ENCODE measurements around the gene METRN. TPM values are rescaled to one million over a fixed set of nuclear protein-coding genes. Genes with fewer than 3 reads are reported as not detected.

The METRN gene
- polyA plus RNA-seq, 1 of the 3 experiments (the other 2 are of a cell fraction): 59.7 TPM

DNA sequence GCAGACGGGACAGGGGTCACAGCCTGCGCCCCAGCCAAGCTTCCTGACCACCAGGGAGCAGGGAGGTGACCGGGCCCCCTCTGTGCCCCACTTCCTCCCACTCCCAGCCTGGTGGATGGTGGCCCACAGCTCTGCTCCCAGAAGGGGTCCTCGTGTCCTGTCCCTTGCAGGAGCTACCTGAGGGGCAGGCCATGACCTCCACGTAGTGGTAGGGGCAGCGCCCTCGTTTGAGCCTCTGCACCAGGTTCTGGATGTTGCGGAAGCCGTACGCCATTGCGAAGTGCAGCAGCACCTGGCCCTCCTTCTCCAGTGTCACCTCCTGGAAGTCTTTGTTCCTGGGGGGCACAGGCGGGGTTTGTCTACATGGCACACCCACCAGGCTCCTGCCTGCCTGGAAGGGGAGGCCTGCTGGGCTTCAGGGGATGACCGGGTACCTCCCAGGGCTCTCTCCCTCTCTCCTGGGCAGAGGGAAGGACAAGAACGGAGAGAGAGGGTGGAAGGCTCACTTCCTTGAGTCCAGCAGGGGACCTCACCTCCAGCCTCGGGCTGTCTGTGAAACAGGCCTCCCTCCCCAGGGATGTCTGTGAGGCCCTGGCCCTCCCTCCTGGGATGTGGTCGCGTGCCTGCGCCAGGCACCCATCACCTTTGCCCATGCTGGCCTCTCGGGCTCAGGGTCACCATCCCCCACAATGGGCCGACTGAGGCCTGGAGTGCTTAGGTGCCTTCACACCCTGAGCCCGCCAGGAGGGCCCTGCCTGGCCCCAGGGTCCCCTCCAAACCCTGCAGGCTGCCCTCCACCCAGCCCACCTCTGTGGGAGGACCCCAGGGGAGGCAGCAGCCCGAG, 16.0 kb downstream of the METRN start:
- POLR2A ChIA-PET: interaction anchor here (0.6 to 3.0 kb wide), 5 partner anchors 9 to 76 kb away, joined by 3 to 16 read pairs (median 3); no protein-coding TSS in a partner anchor
- Histone ChIP-seq H3K9me2 (no peaks in the 10 kb centered on the region), H3K36me3 (replicated peaks in 1 of 2; ENCODE audit: control insufficient read depth in 1 of 2, insufficient read depth in 2 of 2, low read length in 1 of 2) (peaks cover 0 to 23% of the 10 kb centered on the region in 2 experiments), H3K79me2 (ENCODE audit: insufficient read depth) (no peaks in the 10 kb centered on the region), H3K27me3 (ENCODE audit: insufficient read depth) (no peaks in the 10 kb centered on the region), H3K27ac (ENCODE audit: low read depth in 2 of 2, low read length in 1 of 2) (no peak overlapping the region), H2AFZ (ENCODE audit: low read depth) (no peak overlapping the region), H3K4me1 (ENCODE audit: control insufficient read depth in 1 of 2, insufficient read depth in 2 of 2, low read depth in 1 of 2, low read length in 1 of 2) (peaks cover 0 to 14% of the 10 kb centered on the region in 2 experiments; a peak in 1 of 4 replicates), H3K4me2 (no peak overlapping the region), H4K20me1 (ENCODE audit: insufficient read depth) (0 out of 2 replicates have a peak, but pooled peaks cover 2% of the 10 kb centered on the region), H3F3A (replicated peaks; ENCODE audit: insufficient read depth) (peaks cover 10% of the 10 kb centered on the region), H3K4me3 (ENCODE audit: low read depth in 2 of 2, low read length in 1 of 2) (no peak overlapping the region), H3K9ac (no peak overlapping the region), H3K9me3 (no peaks in the 10 kb centered on the region)
- no peak for TF ChIP-seq TCF12 (IDR thresholded peaks at IDR 0.05)
- no peak for TF ChIP-seq JUND (IDR thresholded peaks at IDR 0.05)
- CTCF ChIA-PET: interaction anchor here (5.2 to 20.3 kb wide), 2 partner anchors 10 to 18 kb away, joined by 33 to 358 read pairs; partner anchors contain the start of genes ANTKMT, CIAO3, FBXL16 and METRN
- no peak for DNase-seq
- 94% methylated on average over 6 of the region's 22 CpGs for WGBS (ENCODE audit: low lambda C conversion rate)

DNA sequence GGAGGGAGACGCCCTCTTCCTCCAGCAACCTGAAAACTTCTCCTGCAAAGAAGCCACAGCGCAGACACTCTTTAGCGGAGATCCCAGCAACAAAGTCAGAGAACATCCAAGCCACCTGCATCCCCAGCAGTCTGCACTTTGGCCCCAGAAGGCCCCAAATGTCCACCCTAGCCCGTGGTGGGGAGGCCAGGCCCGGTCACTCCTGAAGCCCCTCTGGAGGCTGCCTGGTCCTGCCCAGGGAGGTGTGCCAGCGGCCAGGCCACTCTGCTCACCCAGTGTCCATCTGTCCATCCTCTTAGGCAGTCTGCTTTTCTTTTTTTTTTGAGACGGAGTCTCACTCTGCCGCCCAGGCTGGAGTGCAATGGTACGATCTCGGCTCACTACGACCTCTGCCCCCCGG, 17.4 kb downstream of the METRN start:
- no peak for DNase-seq
- Histone ChIP-seq H3K9me2 (no peaks in the 10 kb centered on the region), H3K36me3 (replicated peaks in 1 of 2; ENCODE audit: control insufficient read depth in 1 of 2, insufficient read depth in 2 of 2, low read length in 1 of 2) (peaks cover 0 to 34% of the 10 kb centered on the region in 2 experiments), H3K4me1 (ENCODE audit: control insufficient read depth in 1 of 2, insufficient read depth in 2 of 2, low read depth in 1 of 2, low read length in 1 of 2) (peaks cover 0 to 9% of the 10 kb centered on the region in 2 experiments; a peak in 1 of 4 replicates), H4K20me1 (ENCODE audit: insufficient read depth) (no peaks in the 10 kb centered on the region), H3K9ac (no peak overlapping the region), H3K79me2 (ENCODE audit: insufficient read depth) (no peaks in the 10 kb centered on the region), H3K9me3 (no peaks in the 10 kb centered on the region), H3K27ac (ENCODE audit: low read depth in 2 of 2, low read length in 1 of 2) (no peak overlapping the region), H3K27me3 (ENCODE audit: insufficient read depth) (no peaks in the 10 kb centered on the region), H2AFZ (ENCODE audit: low read depth) (no peak overlapping the region), H3K4me2 (no peak overlapping the region), H3F3A (replicated peaks; ENCODE audit: insufficient read depth) (peaks cover 4% of the 10 kb centered on the region), H3K4me3 (ENCODE audit: low read depth in 2 of 2, low read length in 1 of 2) (no peak overlapping the region)
- TF ChIP-seq TAF1 (IDR thresholded peaks at IDR 0.05; ENCODE audit: borderline replicate concordance, low read depth, low read length) (no peak), GATA2 (CRISPR knock-in tag; IDR thresholded peaks at IDR 0.05) (no peak), FOSL2 (IDR thresholded peaks at IDR 0.05; ENCODE audit: borderline replicate concordance, low read depth) (no peak), MEF2A (IDR thresholded peaks at IDR 0.05; ENCODE audit: borderline replicate concordance, low read depth) (no peak), FOXM1 (IDR thresholded peaks at IDR 0.05; ENCODE audit: low read depth) (no peak), NRF1 (IDR thresholded peaks at IDR 0.05; ENCODE audit: low read depth, low read length) (no peak), CHD2 (IDR thresholded peaks at IDR 0.05; ENCODE audit: low read length, partially characterized antibody) (no peak), FOXJ3 (CRISPR knock-in tag; IDR thresholded peaks at IDR 0.05) (no peak), GABPA (IDR thresholded peaks at IDR 0.05; ENCODE audit: low read depth) (no peak), EP300 (IDR thresholded peaks at IDR 0.05; ENCODE audit: borderline replicate concordance in 1 of 2, low read depth in 1 of 2, low read length in 1 of 2) (no peak), JUND (IDR thresholded peaks at IDR 0.05) (no peak), ELF1 (IDR thresholded peaks at IDR 0.05) (no peak)
- TF ChIP-seq, protein P1, sequence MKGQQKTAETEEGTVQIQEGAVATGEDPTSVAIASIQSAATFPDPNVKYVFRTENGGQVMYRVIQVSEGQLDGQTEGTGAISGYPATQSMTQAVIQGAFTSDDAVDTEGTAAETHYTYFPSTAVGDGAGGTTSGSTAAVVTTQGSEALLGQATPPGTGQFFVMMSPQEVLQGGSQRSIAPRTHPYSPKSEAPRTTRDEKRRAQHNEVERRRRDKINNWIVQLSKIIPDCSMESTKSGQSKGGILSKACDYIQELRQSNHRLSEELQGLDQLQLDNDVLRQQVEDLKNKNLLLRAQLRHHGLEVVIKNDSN (IDR thresholded peaks at IDR 0.05; ENCODE audit: borderline replicate concordance, low read depth): no peak
- TF ChIP-seq, protein P2, sequence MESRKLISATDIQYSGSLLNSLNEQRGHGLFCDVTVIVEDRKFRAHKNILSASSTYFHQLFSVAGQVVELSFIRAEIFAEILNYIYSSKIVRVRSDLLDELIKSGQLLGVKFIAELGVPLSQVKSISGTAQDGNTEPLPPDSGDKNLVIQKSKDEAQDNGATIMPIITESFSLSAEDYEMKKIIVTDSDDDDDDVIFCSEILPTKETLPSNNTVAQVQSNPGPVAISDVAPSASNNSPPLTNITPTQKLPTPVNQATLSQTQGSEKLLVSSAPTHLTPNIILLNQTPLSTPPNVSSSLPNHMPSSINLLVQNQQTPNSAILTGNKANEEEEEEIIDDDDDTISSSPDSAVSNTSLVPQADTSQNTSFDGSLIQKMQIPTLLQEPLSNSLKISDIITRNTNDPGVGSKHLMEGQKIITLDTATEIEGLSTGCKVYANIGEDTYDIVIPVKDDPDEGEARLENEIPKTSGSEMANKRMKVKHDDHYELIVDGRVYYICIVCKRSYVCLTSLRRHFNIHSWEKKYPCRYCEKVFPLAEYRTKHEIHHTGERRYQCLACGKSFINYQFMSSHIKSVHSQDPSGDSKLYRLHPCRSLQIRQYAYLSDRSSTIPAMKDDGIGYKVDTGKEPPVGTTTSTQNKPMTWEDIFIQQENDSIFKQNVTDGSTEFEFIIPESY (IDR thresholded peaks at IDR 0.05; ENCODE audit: borderline replicate concordance, low read depth): no peak
- TF ChIP-seq, protein P3, sequence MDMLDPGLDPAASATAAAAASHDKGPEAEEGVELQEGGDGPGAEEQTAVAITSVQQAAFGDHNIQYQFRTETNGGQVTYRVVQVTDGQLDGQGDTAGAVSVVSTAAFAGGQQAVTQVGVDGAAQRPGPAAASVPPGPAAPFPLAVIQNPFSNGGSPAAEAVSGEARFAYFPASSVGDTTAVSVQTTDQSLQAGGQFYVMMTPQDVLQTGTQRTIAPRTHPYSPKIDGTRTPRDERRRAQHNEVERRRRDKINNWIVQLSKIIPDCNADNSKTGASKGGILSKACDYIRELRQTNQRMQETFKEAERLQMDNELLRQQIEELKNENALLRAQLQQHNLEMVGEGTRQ (IDR thresholded peaks at IDR 0.05; ENCODE audit: borderline replicate concordance, low read depth, low read length): no peak
- ChIA-PET CTCF (interaction anchor here (1.2 to 20.3 kb wide), 3 partner anchors 8 to 19 kb away, joined by 3 to 358 read pairs (median 33); partner anchors contain the start of genes ANTKMT, CIAO3, FBXL16 and METRN), POLR2A (interaction anchor here (1.2 kb wide), 1 partner anchor 12 kb away, joined by 4 read pairs; the partner anchor contains the start of gene ANTKMT)
- WGBS (ENCODE audit: low lambda C conversion rate): 94% methylated on average over 12 of the region's 12 CpGs
